ENCODE results near the gene MT1B.

DNA sequence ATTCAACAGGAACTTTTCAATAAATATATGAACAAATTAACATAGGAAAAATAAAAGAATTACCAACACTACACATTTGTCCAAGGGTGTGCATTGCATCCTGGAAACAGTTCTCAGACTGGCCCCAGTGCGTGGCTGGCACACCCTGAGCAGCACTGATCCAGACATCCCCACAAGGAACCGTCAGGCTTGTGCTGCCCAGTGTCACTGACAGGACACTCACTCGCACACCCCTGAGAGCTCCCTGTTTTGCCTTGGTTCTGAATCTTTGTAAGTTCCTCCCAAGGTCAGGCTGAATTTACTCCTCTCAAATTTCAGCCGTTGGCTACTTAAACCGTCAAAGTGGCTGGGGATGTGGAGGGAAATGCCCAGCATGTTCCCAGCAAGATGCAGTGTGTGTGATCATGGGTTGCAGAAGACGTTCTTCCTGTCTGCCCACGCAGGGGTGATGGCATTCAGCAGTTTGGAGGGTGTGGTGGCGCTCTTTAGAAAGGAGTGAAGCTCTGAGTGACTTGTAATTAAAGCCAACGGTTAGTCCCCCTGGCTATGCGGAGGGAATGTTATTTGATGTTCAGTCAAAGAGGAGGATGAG, 41.6 kb upstream of the MT1B start:
- TF ChIP-seq CTCF (IDR thresholded peaks at IDR 0.05) (no peak), POLR2A (IDR thresholded peaks at IDR 0.05) (peak in 1 of 2 donors; percentile 17)

Measured in heart left ventricle (tissue), 13 donors.